Neutrophil (primary cell): ENCODE measurements around the gene BCL7B.
"Not testable (repeated sequence)": the region's sequence is repeated elsewhere in the genome, so short reads cannot be mapped to it uniquely, and the experiment has no call there.

Experiments used
- H3K27ac ChIP-seq: fragments of 200-600 bp; sonication (generic); 2 replicates; pipeline ENCODE4 v1.5.1; 2016; ENCODE audit warnings: mild to moderate bottlenecking, moderate library complexity
- H3K27me3 ChIP-seq: fragments of 200-600 bp; sonication (generic); 2 replicates; pipeline ENCODE4 v1.6.0; 2016; ENCODE audit warnings: mild to moderate bottlenecking
- H3K36me3 ChIP-seq: fragments of 200-600 bp; sonication (generic); 2 replicates; pipeline ENCODE4 v1.5.1; 2017
- H3K4me1 ChIP-seq, 2 experiments: fragments of 200-600 bp in 1 of 2; sonication (generic) in 1 of 2; 1 replicate in 1 of 2; 2 replicates in 1 of 2; pipeline versions ENCODE4 v1.5.1 to v1.6.1; 2013 to 2016; ENCODE audit warnings: low read depth in 1 of 2, low read length in 1 of 2, mild to moderate bottlenecking in 1 of 2, moderate library complexity in 1 of 2; ENCODE audit not compliant: control insufficient read depth in 1 of 2, insufficient read depth in 1 of 2
- H3K4me3 ChIP-seq, 2 experiments: fragments of 200-600 bp in 1 of 2; sonication (generic) in 1 of 2; 1 replicate in 1 of 2; 2 replicates in 1 of 2; pipeline ENCODE4 v1.5.1; 2013 to 2016; ENCODE audit warnings: low read depth in 1 of 2, low read length in 1 of 2, mild to moderate bottlenecking in 1 of 2, moderate library complexity in 1 of 2
- H3K9me3 ChIP-seq: fragments of 200-600 bp; sonication (generic); 2 replicates; pipeline ENCODE4 v1.5.1; 2016
- TF ChIP-seq, protein P1 (sequence below): fragments of 200-600 bp; sonication (generic); IDR thresholded peaks from 2 replicates; pipeline ENCODE4 v1.5.1; 2016; ENCODE audit warnings: antibody characterized with exemption

The BCL7B gene

DNA sequence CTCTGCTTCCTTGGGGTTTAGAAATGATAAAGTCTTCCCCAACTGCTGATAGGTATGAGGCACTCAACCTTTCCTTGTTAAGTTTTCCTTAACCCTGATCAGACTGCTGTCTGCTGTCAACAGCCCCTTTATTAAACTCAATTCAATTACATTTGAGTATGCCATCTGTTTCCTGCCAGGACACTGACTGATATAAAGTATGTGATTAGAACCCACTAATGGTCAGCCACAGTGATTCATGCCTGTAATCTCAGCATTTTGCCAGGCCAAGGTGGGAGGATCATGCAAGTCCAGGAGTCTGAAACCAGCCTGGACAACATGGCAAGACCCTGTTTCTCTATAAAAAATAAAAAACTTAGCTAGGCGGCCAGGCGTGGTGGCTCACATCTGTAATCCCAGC lies 53.5 kb downstream of the BCL7B start:
- TF ChIP-seq, protein P1, sequence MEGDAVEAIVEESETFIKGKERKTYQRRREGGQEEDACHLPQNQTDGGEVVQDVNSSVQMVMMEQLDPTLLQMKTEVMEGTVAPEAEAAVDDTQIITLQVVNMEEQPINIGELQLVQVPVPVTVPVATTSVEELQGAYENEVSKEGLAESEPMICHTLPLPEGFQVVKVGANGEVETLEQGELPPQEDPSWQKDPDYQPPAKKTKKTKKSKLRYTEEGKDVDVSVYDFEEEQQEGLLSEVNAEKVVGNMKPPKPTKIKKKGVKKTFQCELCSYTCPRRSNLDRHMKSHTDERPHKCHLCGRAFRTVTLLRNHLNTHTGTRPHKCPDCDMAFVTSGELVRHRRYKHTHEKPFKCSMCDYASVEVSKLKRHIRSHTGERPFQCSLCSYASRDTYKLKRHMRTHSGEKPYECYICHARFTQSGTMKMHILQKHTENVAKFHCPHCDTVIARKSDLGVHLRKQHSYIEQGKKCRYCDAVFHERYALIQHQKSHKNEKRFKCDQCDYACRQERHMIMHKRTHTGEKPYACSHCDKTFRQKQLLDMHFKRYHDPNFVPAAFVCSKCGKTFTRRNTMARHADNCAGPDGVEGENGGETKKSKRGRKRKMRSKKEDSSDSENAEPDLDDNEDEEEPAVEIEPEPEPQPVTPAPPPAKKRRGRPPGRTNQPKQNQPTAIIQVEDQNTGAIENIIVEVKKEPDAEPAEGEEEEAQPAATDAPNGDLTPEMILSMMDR = no peak
- no peaks in the 10 kb centered on the region for H3K27me3 ChIP-seq
- H3K9me3 ChIP-seq = no peaks in the 10 kb centered on the region
- no peak overlapping the region for H3K27ac ChIP-seq
- H3K4me3 ChIP-seq = no peak overlapping the region
- no peaks in the 10 kb centered on the region for H3K4me1 ChIP-seq
- peaks cover 87% of the 10 kb centered on the region for H3K36me3 ChIP-seq

DNA sequence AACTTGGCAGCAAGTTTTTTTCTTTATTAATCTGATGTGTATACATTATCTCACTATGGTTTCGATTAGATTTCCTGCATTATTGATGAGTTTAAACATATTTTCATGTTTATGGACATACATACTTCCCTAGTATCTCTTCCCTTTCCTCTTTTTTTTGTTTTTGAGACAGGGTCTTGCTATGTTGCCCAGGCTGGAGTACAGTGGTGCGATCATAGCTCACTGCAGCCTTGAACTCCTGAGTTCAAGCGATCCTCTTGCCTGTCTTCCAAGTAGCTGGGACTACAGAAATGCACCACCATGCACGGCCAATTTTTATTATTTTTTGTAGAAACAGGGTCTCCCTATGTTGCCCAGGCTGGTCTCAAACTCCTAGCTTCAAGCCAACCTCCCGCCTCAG lies 54.3 kb downstream of the BCL7B start:
- Histone ChIP-seq H3K27ac (no peak overlapping the region), H3K4me3 (no peak overlapping the region), H3K36me3 (peaks cover 88% of the 10 kb centered on the region), H3K27me3 (no peaks in the 10 kb centered on the region), H3K9me3 (no peaks in the 10 kb centered on the region), H3K4me1 (no peaks in the 10 kb centered on the region)
- TF ChIP-seq, protein P1 = no peak

DNA sequence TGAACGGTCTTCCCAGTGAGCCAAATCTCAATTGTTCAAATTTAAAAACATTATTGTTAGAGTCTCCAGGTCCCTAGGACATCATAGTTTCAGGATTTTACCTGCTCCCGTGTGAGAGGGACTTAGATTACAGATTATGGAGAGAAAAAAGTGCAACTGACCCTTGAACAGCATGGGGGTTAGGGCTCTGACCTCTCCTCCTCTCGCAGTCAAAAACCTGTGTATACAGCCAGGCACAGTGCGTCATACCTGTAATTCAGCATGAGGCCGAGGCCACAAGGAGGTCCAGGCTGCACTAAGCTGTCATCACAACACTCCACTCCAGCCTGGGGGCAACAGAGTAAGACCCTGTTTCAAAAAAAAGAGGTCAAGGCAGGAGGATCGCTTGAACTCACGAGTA lies 60.9 kb downstream of the BCL7B start:
- Histone ChIP-seq H3K4me3 (no peak overlapping the region), H3K27me3 (no peaks in the 10 kb centered on the region), H3K4me1 (no peaks in the 10 kb centered on the region), H3K36me3 (peaks cover 88% of the 10 kb centered on the region), H3K27ac (no peak overlapping the region), H3K9me3 (no peaks in the 10 kb centered on the region)
- TF ChIP-seq, protein P1 = no peak

DNA sequence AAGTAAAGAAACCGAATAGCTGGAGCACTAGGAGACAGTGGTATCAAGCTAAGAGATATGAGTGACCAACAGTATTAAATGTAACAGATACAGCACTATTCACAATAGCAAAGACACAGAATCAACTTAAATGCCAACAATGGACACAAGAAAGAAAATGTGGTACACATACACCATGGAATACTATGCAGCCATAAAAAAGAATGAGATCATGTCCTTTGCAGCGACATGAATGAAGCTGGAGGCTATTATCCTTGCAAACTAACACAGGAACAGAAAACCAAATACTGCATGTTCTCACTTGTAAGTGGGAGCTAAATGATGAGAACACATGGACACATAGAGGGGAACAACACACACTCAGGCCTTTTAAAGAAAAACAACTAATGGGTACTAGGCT lies 62.0 kb downstream of the BCL7B start:
- not testable (repeated sequence) for H3K9me3 ChIP-seq, H3K27ac ChIP-seq, H3K4me1 ChIP-seq, H3K27me3 ChIP-seq, H3K4me3 ChIP-seq
- peaks cover 93% of the 10 kb centered on the region for H3K36me3 ChIP-seq

DNA sequence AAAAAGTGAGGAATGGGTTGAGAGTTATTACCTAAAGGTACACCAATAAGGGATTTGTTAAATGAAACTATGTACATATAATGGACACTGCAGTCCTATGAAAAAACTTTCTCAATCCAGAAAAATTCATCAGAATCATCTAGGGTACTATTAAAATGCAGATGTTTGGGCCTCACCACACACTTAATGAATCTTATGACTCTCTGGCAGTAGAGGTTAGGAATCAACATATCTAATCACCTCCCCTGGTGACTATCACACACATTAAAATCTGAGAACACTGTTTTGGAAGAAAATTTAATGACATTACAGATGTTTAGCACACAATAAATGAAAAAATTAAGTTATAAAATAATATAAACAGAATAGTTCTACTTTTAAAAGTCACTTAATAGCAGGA lies 67.5 kb downstream of the BCL7B start:
- Histone ChIP-seq H3K4me1 (no peaks in the 10 kb centered on the region), H3K4me3 (no peak overlapping the region), H3K9me3 (no peaks in the 10 kb centered on the region), H3K36me3 (peaks cover 81% of the 10 kb centered on the region), H3K27ac (no peak overlapping the region), H3K27me3 (no peaks in the 10 kb centered on the region)
- TF ChIP-seq, protein P1 = no peak

DNA sequence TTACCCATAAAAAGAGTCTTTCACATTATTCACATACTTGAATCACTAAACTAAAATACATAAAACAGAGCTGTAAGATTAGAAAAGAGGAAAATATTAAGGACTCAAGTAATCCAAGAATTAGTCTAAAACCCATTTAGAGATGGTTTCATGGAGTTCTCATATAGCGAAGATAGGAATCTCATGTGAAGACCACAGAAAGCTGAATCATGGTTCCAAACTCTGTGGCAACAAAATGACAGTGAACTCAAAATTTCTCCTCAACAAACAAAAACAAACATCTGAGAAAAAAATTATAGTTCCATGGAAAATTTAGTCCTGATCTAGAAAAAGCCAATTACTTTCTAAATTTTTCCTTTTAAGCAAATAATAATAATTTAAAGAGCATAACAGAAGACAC lies 70.0 kb downstream of the BCL7B start:
- no peak overlapping the region for H3K27ac ChIP-seq
- no peaks in the 10 kb centered on the region for H3K9me3 ChIP-seq
- H3K4me3 ChIP-seq = no peak overlapping the region
- TF ChIP-seq, protein P1 = no peak
- no peaks in the 10 kb centered on the region for H3K27me3 ChIP-seq
- H3K4me1 ChIP-seq = no peaks in the 10 kb centered on the region
- H3K36me3 ChIP-seq = peaks cover 74% of the 10 kb centered on the region
